ENCODE data around the gene ELP4. TPM values are rescaled to one million over a fixed set of nuclear protein-coding genes. Genes with fewer than 3 reads are reported as not detected.

ELP4 gene
- total RNA-seq, 4 donors from 2014 or later: 8.8 to 23.6 (median 13.5) TPM

DNA sequence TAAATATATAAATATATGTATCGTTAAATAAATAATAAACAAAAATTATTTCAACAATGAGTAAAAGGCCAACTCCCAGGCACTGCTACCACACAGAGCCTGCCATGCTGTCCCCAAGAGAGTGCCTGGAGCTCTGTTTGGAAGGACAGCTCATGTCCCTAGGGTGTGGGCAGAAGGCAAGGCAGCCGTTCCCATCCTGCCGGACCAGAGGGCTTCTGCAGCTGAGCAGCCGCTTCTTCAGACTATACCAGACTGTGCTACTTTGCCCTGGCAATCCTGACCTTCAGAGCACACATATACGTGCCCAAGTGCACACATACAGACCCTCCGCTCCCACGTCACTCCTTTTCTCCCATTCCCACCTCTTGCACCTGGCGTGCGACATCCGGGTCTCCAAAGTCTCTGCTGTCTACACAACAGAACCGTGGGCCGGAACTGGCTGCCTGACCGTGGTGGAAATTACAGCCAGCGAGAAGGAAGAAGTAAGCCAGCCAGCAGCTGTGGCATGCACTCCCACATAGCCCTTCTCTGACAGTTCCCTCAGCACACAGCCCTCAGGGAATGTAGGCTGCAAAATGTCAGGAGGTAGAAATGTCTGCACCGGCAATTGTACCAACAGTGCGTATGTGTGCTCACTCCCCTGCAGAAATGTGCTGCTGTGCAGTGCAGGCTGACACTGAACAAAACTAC, 277.6 kb downstream of the ELP4 start:
- TF ChIP-seq, protein P1, sequence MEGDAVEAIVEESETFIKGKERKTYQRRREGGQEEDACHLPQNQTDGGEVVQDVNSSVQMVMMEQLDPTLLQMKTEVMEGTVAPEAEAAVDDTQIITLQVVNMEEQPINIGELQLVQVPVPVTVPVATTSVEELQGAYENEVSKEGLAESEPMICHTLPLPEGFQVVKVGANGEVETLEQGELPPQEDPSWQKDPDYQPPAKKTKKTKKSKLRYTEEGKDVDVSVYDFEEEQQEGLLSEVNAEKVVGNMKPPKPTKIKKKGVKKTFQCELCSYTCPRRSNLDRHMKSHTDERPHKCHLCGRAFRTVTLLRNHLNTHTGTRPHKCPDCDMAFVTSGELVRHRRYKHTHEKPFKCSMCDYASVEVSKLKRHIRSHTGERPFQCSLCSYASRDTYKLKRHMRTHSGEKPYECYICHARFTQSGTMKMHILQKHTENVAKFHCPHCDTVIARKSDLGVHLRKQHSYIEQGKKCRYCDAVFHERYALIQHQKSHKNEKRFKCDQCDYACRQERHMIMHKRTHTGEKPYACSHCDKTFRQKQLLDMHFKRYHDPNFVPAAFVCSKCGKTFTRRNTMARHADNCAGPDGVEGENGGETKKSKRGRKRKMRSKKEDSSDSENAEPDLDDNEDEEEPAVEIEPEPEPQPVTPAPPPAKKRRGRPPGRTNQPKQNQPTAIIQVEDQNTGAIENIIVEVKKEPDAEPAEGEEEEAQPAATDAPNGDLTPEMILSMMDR (IDR thresholded peaks at IDR 0.05 in 4 of 5, conservative IDR thresholded peaks at IDR 0.05 in 1 of 5): no peak
- TF ChIP-seq POLR2A (IDR thresholded peaks at IDR 0.05): no peak
- Histone ChIP-seq H3K4me1 (no peaks in the 10 kb centered on the region), H3K9me3 (no peaks in the 10 kb centered on the region), H3K4me3 (no peak overlapping the region), H3K27me3 (no peaks in the 10 kb centered on the region), H3K27ac (no peak overlapping the region), H3K36me3 (no peaks in the 10 kb centered on the region)
- ATAC-seq: no peak
- intact Hi-C loops (cut with DNase I; ENCODE audit: low total_unique reads): no loop called here
- in situ Hi-C loops (cut with MboI; ENCODE audit: low sequenced_read_pairs in 4 of 4): no loop called here
- DNase-seq: no peak

DNA sequence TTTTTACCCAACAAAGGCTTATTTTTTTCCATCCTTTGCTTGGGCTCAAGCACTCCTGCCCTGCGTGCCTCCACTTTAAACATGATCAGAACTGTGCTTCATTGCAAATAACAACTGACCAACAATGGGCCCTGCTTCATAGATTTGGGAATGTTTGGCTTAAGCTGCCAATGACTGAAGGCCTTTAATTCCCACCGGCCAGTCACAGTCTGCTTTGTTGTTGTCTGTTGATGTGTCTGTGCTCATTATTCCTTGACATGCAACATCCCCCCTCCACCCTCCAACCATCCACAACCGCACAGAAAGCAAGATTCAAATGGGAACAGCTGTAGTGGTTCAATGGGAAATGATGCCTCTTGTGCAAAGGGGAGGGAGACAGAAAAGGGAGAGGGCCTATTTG, 278.5 kb downstream of the ELP4 start:
- H3K27ac ChIP-seq: no peak overlapping the region
- no peaks in the 10 kb centered on the region for H3K36me3 ChIP-seq
- no peak for TF ChIP-seq POLR2A (IDR thresholded peaks at IDR 0.05)
- TF ChIP-seq, protein P1 (IDR thresholded peaks at IDR 0.05 in 4 of 5, conservative IDR thresholded peaks at IDR 0.05 in 1 of 5): no peak
- H3K4me3 ChIP-seq: no peak overlapping the region
- H3K4me1 ChIP-seq: no peaks in the 10 kb centered on the region
- DNase-seq: no peak
- H3K9me3 ChIP-seq: no peaks in the 10 kb centered on the region
- no peaks in the 10 kb centered on the region for H3K27me3 ChIP-seq
- in situ Hi-C loops (cut with MboI; ENCODE audit: low sequenced_read_pairs in 4 of 4) (no loop called here), intact Hi-C loops (cut with DNase I; ENCODE audit: low total_unique reads) (no loop called here)
- no peak for ATAC-seq

DNA sequence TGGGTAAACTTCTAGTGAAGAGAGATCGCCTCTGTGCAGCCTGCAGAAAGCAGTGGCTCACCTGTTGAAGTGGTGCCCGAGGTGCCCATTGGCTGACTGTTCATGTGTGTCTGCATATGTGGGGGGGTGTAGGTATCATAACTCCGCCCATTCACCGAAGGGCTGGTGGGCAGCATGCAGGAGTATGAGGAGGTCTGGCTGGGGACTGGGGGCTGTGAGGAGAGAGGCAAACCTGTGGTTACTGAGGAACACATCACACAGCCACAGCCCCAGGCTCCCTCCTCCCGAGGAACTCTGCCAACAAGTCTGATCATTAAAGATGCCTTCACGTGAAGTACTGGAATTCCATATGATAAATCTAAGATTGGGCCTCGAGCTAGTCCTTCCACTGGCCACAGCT, 281.1 kb downstream of the ELP4 start:
- in situ Hi-C loops (cut with MboI; ENCODE audit: low sequenced_read_pairs in 4 of 4): no loop called here
- DNase-seq: no peak

DNA sequence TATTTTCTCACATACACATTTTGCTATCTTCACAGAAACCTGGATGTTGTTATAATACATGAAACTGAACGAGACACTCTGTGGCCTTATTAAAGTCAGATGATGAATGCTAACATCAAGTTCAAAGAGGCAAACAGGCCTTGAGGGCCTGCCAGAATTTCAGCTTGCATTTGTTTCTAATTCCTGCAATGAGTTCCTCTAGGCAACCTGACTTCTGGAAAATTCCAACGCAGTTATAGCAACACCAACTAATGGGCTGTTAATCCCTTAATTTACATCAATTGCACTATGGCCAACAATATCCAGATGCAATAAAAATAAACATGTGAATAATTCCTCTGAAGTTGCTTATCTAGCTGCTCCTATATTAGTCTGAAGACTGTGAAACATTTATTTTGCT, 282.5 kb downstream of the ELP4 start:
- Histone ChIP-seq H3K4me1 (no peaks in the 10 kb centered on the region), H3K4me3 (no peak overlapping the region), H3K27ac (no peak overlapping the region), H3K36me3 (no peaks in the 10 kb centered on the region), H3K27me3 (peaks cover 6 to 12% (median 6%) of the 10 kb centered on the region in 3 donors), H3K9me3 (no peaks in the 10 kb centered on the region)
- TF ChIP-seq, protein P1 (IDR thresholded peaks at IDR 0.05 in 4 of 5, conservative IDR thresholded peaks at IDR 0.05 in 1 of 5): no peak
- TF ChIP-seq POLR2A (IDR thresholded peaks at IDR 0.05): no peak
- intact Hi-C loops (cut with DNase I; ENCODE audit: low total_unique reads): no loop called here
- no peak for ATAC-seq
- in situ Hi-C loops (cut with MboI; ENCODE audit: low sequenced_read_pairs in 4 of 4): no loop called here
- no peak for DNase-seq

More for the DNA sequence above, 281.1 kb downstream of the ELP4 start:
- TF ChIP-seq POLR2A (IDR thresholded peaks at IDR 0.05): no peak
- TF ChIP-seq, protein P1 (IDR thresholded peaks at IDR 0.05 in 4 of 5, conservative IDR thresholded peaks at IDR 0.05 in 1 of 5): no peak
- no peaks in the 10 kb centered on the region for H3K4me1 ChIP-seq
- H3K4me3 ChIP-seq: no peak overlapping the region
- H3K27ac ChIP-seq: no peak overlapping the region
- H3K36me3 ChIP-seq: no peaks in the 10 kb centered on the region
- intact Hi-C loops (cut with DNase I; ENCODE audit: low total_unique reads): no loop called here
- ATAC-seq: no peak
- H3K9me3 ChIP-seq: no peaks in the 10 kb centered on the region
- H3K27me3 ChIP-seq: no peaks in the 10 kb centered on the region

DNA sequence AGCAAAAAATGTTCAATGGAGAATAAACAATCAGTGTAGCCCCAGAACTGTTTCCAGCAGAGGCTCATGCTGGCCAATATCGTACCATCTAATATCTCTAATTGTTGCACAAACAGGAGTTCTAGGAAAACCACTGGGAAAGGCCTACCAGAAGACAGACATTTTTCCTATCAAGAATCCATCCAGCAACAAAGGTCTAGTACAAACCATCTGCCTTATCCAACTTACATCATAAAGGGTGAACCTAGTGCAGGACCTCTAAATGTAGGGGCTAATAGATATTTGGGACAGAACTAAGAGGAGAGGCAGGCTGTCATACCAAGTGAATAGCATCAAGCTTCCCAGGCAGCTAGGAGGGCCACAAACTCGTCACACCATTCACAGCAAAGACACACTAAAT, 282.9 kb downstream of the ELP4 start:
- Histone ChIP-seq H3K36me3 (no peaks in the 10 kb centered on the region), H3K9me3 (no peaks in the 10 kb centered on the region), H3K4me1 (no peaks in the 10 kb centered on the region), H3K4me3 (no peak overlapping the region), H3K27me3 (peaks cover 10 to 16% (median 10%) of the 10 kb centered on the region in 3 donors), H3K27ac (no peak overlapping the region)
- TF ChIP-seq POLR2A (IDR thresholded peaks at IDR 0.05): no peak
- TF ChIP-seq, protein P1 (IDR thresholded peaks at IDR 0.05 in 4 of 5, conservative IDR thresholded peaks at IDR 0.05 in 1 of 5): no peak
- intact Hi-C loops (cut with DNase I; ENCODE audit: low total_unique reads) (no loop called here), in situ Hi-C loops (cut with MboI; ENCODE audit: low sequenced_read_pairs in 4 of 4) (no loop called here)
- ATAC-seq: no peak
- no peak for DNase-seq
